Retinal pigment epithelial cell (primary cell): ENCODE measurements around the gene ANKS1A.
A peak's percentile ranks its signal among the peaks of the same experiment; 100 is the strongest.
"Not testable (repeated sequence)": the region's sequence is repeated elsewhere in the genome, so short reads cannot be mapped to it uniquely, and the experiment has no call there.

ENCODE experiments used
- DNase-seq: peaks from one replicate; pipeline ENCODE4 v3.0.0-alpha.2; 2010; ENCODE audit warnings: low read depth
- H3K4me3 ChIP-seq: 2 replicates; pipeline ENCODE4 v1.5.1; 2011; ENCODE audit warnings: mild to moderate bottlenecking, low read length, control low read depth, moderate library complexity
- CTCF ChIP-seq: conservative IDR thresholded peaks from 2 replicates; pipeline ENCODE4 v1.5.1; 2011; ENCODE audit warnings: low read depth, low read length, control low read depth, inconsistent platforms

Gene ANKS1A

GRCh38 chr6:34887753-34888513 lies 1.1 kb upstream of the ANKS1A start, which contains the start of gene TAF11:
Gene TAF11 (minus strand): TSS chr6:34888042. CDS start chr6:34887957, 85 bp downstream.
- TF ChIP-seq CTCF = no peak
- peak; percentile 81 for DNase-seq
- H3K4me3 ChIP-seq = peak within 1 kb of the TSS; percentile 82

GRCh38 chr6:34888514-34888856 lies 570 bp upstream of the ANKS1A start:
- peak overlapping the region; percentile 82 for H3K4me3 ChIP-seq
- DNase-seq = no peak
- no peak for TF ChIP-seq CTCF

DNA sequence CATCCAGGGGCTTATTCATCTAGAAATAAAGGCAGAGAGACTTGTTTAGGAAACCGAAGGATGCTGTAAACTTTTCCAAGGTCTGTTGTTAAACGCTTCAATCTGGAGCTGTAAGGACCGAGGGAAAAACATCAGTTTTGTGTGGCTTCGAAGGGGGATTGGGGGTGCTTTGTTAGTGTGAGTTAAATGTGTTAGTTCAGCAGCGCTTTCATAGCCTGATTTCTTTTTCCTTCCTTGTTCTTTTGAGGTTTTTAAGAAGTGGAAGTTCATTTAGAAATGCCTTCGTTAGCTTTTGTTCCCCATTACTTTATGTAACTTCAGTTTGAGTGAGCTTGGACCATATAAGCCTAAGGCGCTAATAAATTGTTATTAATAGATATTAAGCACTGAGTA lies 1.5 kb downstream of the ANKS1A start:
- DNase-seq = no peak

GRCh38 chr6:34891296-34891695 lies 2.2 kb downstream of the ANKS1A start:
- DNase-seq = no peak
- H3K4me3 ChIP-seq = no peak overlapping the region

More for the DNA sequence above, 1.5 kb downstream of the ANKS1A start:
- peak overlapping the region; percentile 82 for H3K4me3 ChIP-seq
- TF ChIP-seq CTCF = no peak

DNA sequence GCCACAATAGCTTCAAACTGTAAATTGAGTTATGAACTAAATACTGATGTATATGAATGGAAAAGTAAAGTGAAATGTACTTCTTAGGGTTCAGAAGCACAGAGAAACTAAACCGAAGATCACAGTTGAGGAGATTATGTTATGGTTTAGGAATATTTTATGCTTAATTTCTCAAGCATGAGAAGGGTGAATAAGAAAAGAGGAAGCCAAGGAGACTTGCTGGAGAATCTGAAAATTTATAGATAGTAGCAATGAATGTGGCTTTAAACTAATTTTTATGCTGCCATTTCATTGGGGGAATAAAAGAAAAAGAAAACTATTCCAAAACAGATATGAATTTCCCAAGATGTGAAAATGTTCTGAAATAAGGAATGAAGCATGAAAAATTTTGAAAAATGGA lies 5.6 kb downstream of the ANKS1A start:
- no peak for DNase-seq
- H3K4me3 ChIP-seq = no peak overlapping the region
- no peak for TF ChIP-seq CTCF

More at GRCh38 chr6:34891296-34891695, 2.2 kb downstream of the ANKS1A start:
- TF ChIP-seq CTCF = no peak

- no peak for TF ChIP-seq CTCF
- DNase-seq = no peak
- H3K4me3 ChIP-seq = no peak overlapping the region
Measured at GRCh38 chr6:34897130-34897529, 8.1 kb downstream of the ANKS1A start.

DNA sequence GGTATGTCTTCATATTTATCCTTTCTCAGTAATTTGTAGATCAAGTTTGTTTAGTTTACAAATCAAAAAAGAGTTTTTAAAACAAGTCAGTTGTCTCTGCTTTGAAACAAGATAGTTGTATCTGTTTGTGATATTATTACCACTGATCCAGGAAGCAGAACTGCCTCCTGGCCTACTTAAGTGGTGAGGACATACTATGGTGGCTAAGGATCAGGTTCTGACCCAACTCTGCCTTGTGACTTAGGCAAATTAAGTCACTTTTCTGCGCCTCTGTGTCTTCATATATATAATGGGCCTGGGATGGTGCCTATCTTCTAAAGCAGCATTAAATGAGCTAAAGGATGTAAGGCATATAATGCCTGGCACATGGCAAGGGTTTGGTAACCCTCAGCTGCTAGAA lies 8.7 kb downstream of the ANKS1A start:
- H3K4me3 ChIP-seq = no peak overlapping the region
- TF ChIP-seq CTCF = no peak
- DNase-seq = no peak

GRCh38 chr6:34899748-34900147 lies 10.7 kb downstream of the ANKS1A start:
- not testable (repeated sequence) for H3K4me3 ChIP-seq, DNase-seq
